HEK293 (cell line): Measurements from ENCODE around the gene BTN2A1.

Experiments
- EGR2 ChIP-seq: fragments of 450-650 bp; formaldehyde crosslinking; IDR thresholded peaks from 2 replicates; pipeline ENCODE4 v1.5.1; 2016; ENCODE audit warnings: low read depth, missing biosample characterization, missing genetic modification characterization
- GLIS1 ChIP-seq: fragments of 450-650 bp; formaldehyde crosslinking; IDR thresholded peaks from 2 replicates; pipeline ENCODE4 v1.5.1; 2016; ENCODE audit warnings: missing biosample characterization, missing genetic modification characterization
- KLF10 ChIP-seq: fragments of 450-650 bp; IDR thresholded peaks from 2 replicates; pipeline ENCODE4 v1.5.1; 2018; ENCODE audit warnings: missing biosample characterization, mild to moderate bottlenecking, missing genetic modification characterization
- KLF8 ChIP-seq: fragments of 450-650 bp; formaldehyde crosslinking; IDR thresholded peaks from 2 replicates; pipeline ENCODE4 v1.5.1; 2016; ENCODE audit warnings: missing biosample characterization, missing genetic modification characterization
- PBX3 ChIP-seq: sonication (generic); formaldehyde crosslinking; IDR thresholded peaks from 2 replicates; pipeline ENCODE4 v1.8.1; 2022; ENCODE audit warnings: mild to moderate bottlenecking, moderate library complexity, missing genetic modification reagents
- PRDM2 ChIP-seq: fragments of 450-650 bp; formaldehyde crosslinking; IDR thresholded peaks from 2 replicates; pipeline ENCODE4 v1.5.1; 2016; ENCODE audit warnings: missing biosample characterization, missing genetic modification characterization, borderline replicate concordance
- ZBTB1 ChIP-seq: fragments of 450-650 bp; formaldehyde crosslinking; IDR thresholded peaks from 2 replicates; pipeline ENCODE4 v1.5.1; 2016; ENCODE audit warnings: missing biosample characterization, missing genetic modification characterization
- ZBTB26 ChIP-seq: fragments of 450-650 bp; formaldehyde crosslinking; optimal IDR thresholded peaks from 2 replicates; pipeline ENCODE3; 2016; ENCODE audit warnings: missing biosample characterization, mild to moderate bottlenecking, missing genetic modification characterization
- ZBTB44 ChIP-seq: fragments of 450-650 bp; IDR thresholded peaks from 2 replicates; pipeline ENCODE4 v1.5.1; 2018; ENCODE audit warnings: missing biosample characterization, mild to moderate bottlenecking, missing genetic modification characterization
- ZNF148 ChIP-seq: fragments of 450-650 bp; formaldehyde crosslinking; IDR thresholded peaks from 2 replicates; pipeline ENCODE4 v1.5.0; 2017; ENCODE audit warnings: missing biosample characterization, missing genetic modification characterization, borderline replicate concordance
- ZNF16 ChIP-seq: fragments of 450-650 bp; formaldehyde crosslinking; IDR thresholded peaks from 2 replicates; pipeline ENCODE4 v1.5.1; 2016; ENCODE audit warnings: low read depth, missing biosample characterization, missing genetic modification characterization
- ZNF292 ChIP-seq: fragments of 450-650 bp; formaldehyde crosslinking; IDR thresholded peaks from 2 replicates; pipeline ENCODE4 v1.5.1; 2016; ENCODE audit warnings: low read depth, missing biosample characterization, missing genetic modification characterization, borderline replicate concordance
- ZNF302 ChIP-seq: fragments of 450-650 bp; formaldehyde crosslinking; IDR thresholded peaks from 2 replicates; pipeline ENCODE4 v1.5.1; 2016; ENCODE audit warnings: missing biosample characterization, missing genetic modification characterization, low read depth
- ZNF311 ChIP-seq: fragments of 450-650 bp; formaldehyde crosslinking; IDR thresholded peaks from 2 replicates; pipeline ENCODE4 v1.5.1; 2017; ENCODE audit warnings: missing biosample characterization, missing genetic modification characterization, borderline replicate concordance
- ZNF341 ChIP-seq: fragments of 450-650 bp; formaldehyde crosslinking; IDR thresholded peaks from 2 replicates; pipeline ENCODE4; 2016; ENCODE audit warnings: low read depth, missing biosample characterization, missing genetic modification characterization
- ZNF350 ChIP-seq: fragments of 450-650 bp; formaldehyde crosslinking; IDR thresholded peaks from 2 replicates; pipeline ENCODE4 v1.5.0; 2017; ENCODE audit warnings: missing biosample characterization, mild to moderate bottlenecking, missing genetic modification characterization
- ZNF354C ChIP-seq: fragments of 450-650 bp; formaldehyde crosslinking; IDR thresholded peaks from 2 replicates; pipeline ENCODE4 v1.5.1; 2016; ENCODE audit warnings: missing biosample characterization, missing genetic modification characterization, low read depth, borderline replicate concordance
- ZNF416 ChIP-seq: fragments of 450-650 bp; formaldehyde crosslinking; IDR thresholded peaks from 2 replicates; pipeline ENCODE4 v1.5.1; 2016; ENCODE audit warnings: missing biosample characterization, missing genetic modification characterization
- ZNF423 ChIP-seq: fragments of 450-650 bp; formaldehyde crosslinking; IDR thresholded peaks from 2 replicates; pipeline ENCODE4 v1.5.1; 2016; ENCODE audit warnings: missing biosample characterization, missing genetic modification characterization
- ZNF510 ChIP-seq: fragments of 450-650 bp; formaldehyde crosslinking; IDR thresholded peaks from 2 replicates; pipeline ENCODE4 v1.5.1; 2018; ENCODE audit warnings: mild to moderate bottlenecking, missing genetic modification characterization, missing biosample characterization; ENCODE audit not compliant: insufficient replicate concordance
- ZNF548 ChIP-seq: fragments of 450-650 bp; formaldehyde crosslinking; IDR thresholded peaks from 2 replicates; pipeline ENCODE4 v1.5.1; 2016; ENCODE audit warnings: missing biosample characterization, missing genetic modification characterization
- ZNF560 ChIP-seq: fragments of 450-650 bp; formaldehyde crosslinking; IDR thresholded peaks from 2 replicates; pipeline ENCODE4 v1.5.1; 2017; ENCODE audit warnings: missing biosample characterization, missing genetic modification characterization, borderline replicate concordance
- ZNF600 ChIP-seq: fragments of 450-650 bp; formaldehyde crosslinking; IDR thresholded peaks from 2 replicates; pipeline ENCODE4 v1.5.1; 2016; ENCODE audit warnings: missing biosample characterization, missing genetic modification characterization
- ZNF623 ChIP-seq: fragments of 450-650 bp; formaldehyde crosslinking; IDR thresholded peaks from 2 replicates; pipeline ENCODE4 v1.5.1; 2016; ENCODE audit warnings: missing biosample characterization, missing genetic modification characterization
- ZNF707 ChIP-seq: fragments of 450-650 bp; formaldehyde crosslinking; IDR thresholded peaks from 2 replicates; pipeline ENCODE4 v1.5.1; 2016; ENCODE audit warnings: missing biosample characterization, missing genetic modification characterization
- ZNF776 ChIP-seq: fragments of 450-650 bp; formaldehyde crosslinking; IDR thresholded peaks from 2 replicates; pipeline ENCODE4 v1.5.0; 2017; ENCODE audit warnings: missing biosample characterization, missing genetic modification characterization, borderline replicate concordance
- ZNF791 ChIP-seq: fragments of 450-650 bp; formaldehyde crosslinking; IDR thresholded peaks from 2 replicates; pipeline ENCODE4 v1.5.1; 2016; ENCODE audit warnings: missing biosample characterization, missing genetic modification characterization
- ZSCAN16 ChIP-seq: fragments of 450-650 bp; formaldehyde crosslinking; IDR thresholded peaks from 2 replicates; pipeline ENCODE4 v1.5.1; 2016; ENCODE audit warnings: missing biosample characterization, missing genetic modification characterization
- ZSCAN30 ChIP-seq: fragments of 450-650 bp; IDR thresholded peaks from 2 replicates; pipeline ENCODE4 v1.5.1; 2018; ENCODE audit warnings: missing biosample characterization, mild to moderate bottlenecking, missing genetic modification characterization, moderate library complexity

BTN2A1 gene

GRCh38 chr6:26420688-26421171, 37.0 kb upstream of the BTN2A1 start (continued):
- no peak for TF ChIP-seq PRDM2 (tag by site-specific recombination)
- TF ChIP-seq ZNF707 (tag by site-specific recombination) = no peak
- TF ChIP-seq ZNF776 (tag by site-specific recombination) = no peak
- TF ChIP-seq GLIS1 (tag by site-specific recombination) = no peak
- TF ChIP-seq ZBTB44 (tag by site-specific recombination) = no peak
- TF ChIP-seq ZNF341 (tag by site-specific recombination) = peak; percentile 11; the same call in 1 of the 2 replicates
- TF ChIP-seq ZNF350 (tag by site-specific recombination) = no peak
- TF ChIP-seq ZSCAN16 (tag by site-specific recombination) = no peak
- TF ChIP-seq ZSCAN30 (tag by site-specific recombination) = no peak
- TF ChIP-seq ZNF292 (tag by site-specific recombination) = no peak
- TF ChIP-seq ZNF416 (tag by site-specific recombination) = no peak
- TF ChIP-seq ZNF16 (tag by site-specific recombination) = no peak
- TF ChIP-seq PBX3 (CRISPR knock-in tag) = no peak
- TF ChIP-seq ZNF423 = no peak
- TF ChIP-seq ZNF560 (tag by site-specific recombination) = no peak
- no peak for TF ChIP-seq KLF8 (tag by site-specific recombination)
- TF ChIP-seq KLF10 (tag by site-specific recombination) = no peak
- 0 out of 2 replicates have a peak, but pooled peaks have one; percentile 18 for TF ChIP-seq ZNF600 (tag by site-specific recombination)
- no peak for TF ChIP-seq ZBTB1
- TF ChIP-seq ZNF148 (tag by site-specific recombination) = no peak
- no peak for TF ChIP-seq ZNF311 (tag by site-specific recombination)
- no peak for TF ChIP-seq ZNF623 (tag by site-specific recombination)
- no peak for TF ChIP-seq ZNF791 (tag by site-specific recombination)
- no peak for TF ChIP-seq ZNF354C (tag by site-specific recombination)
- no peak for TF ChIP-seq EGR2
- TF ChIP-seq ZNF302 = no peak
- no peak for TF ChIP-seq ZNF548 (tag by site-specific recombination)
- TF ChIP-seq ZBTB26 (tag by site-specific recombination) = no peak
- TF ChIP-seq ZNF510 (tag by site-specific recombination) = no peak
